HCT116 (cell line): ENCODE measurements around the gene LTBP4. TPM values are rescaled to one million over a fixed set of nuclear protein-coding genes. Genes with fewer than 3 reads are reported as not detected.

Experiments
- ATAC-seq: fragments of 200-7000 bp; cut with Tn5 transposase; 2 replicates; pipeline ENCODE4 v1.9.1; 2020; ENCODE audit warnings: mild to moderate bottlenecking, moderate library complexity
- BruUV-seq: library from RNA; stranded (reverse); fragments of 400-500 nt; replicated peaks from 2 replicates; lab custom pipeline; 2021; lab: Mats Ljungman, UMichigan
- CTCF ChIA-PET: fragments of 300-600 bp; sonication (Branson Sonifier 250); formaldehyde crosslinking; loops from one replicate; lab custom pipeline; 2021; ENCODE audit warnings: antibody characterized with exemption; lab: Charles Lee
- POLR2A ChIA-PET: fragments of 300-600, 350-600 bp; sonication (Branson Sonifier 250); formaldehyde crosslinking; loops from one replicate; lab custom pipeline; 2021; ENCODE audit warnings: antibody characterized with exemption; lab: Charles Lee
- RAD21 ChIA-PET, 2 experiments: fragments of 300-600 bp; sonication (Branson Sonifier 250); formaldehyde crosslinking; loops; one replicate each; lab custom pipeline; 2023; ENCODE audit warnings: low total read pairs in 2 of 2; ENCODE audit not compliant: uncharacterized antibody in 2 of 2, unreplicated experiment in 2 of 2, low non-redundant PET in 1 of 2; lab: Charles Lee
- DNase-seq: peaks from one replicate; pipeline ENCODE4 v3.0.0-alpha.2; 2010; ENCODE audit warnings: low read depth, low spot score
- H2AFZ ChIP-seq: fragments of 200-600 bp; shearing (Covaris generic), sonication (generic); 2 replicates; pipeline ENCODE4 v1.6.1; 2017; ENCODE audit warnings: low read depth, mixed run types, mixed read lengths, antibody characterized with exemption, low read length; ENCODE audit not compliant: poor library complexity, severe bottlenecking
- H3K27ac ChIP-seq: 2 replicates; pipeline ENCODE4 v1.5.1; 2012; ENCODE audit warnings: low read depth, low read length
- H3K27me3 ChIP-seq: fragments of 200-600 bp; sonication (generic); 2 replicates; pipeline ENCODE4 v1.6.1; 2016; ENCODE audit warnings: mixed run types, low read length, mixed read lengths; ENCODE audit not compliant: insufficient read depth
- H3K36me3 ChIP-seq, 2 experiments: fragments of 200-500 bp in 1 of 2; fragments of 200-600 bp in 1 of 2; sonication (Bioruptor generic) in 1 of 2; sonication (generic) in 1 of 2; 2 replicates each; pipeline versions ENCODE4 v1.5.1 to v1.6.1; 2014 to 2016; ENCODE audit warnings: low read length in 2 of 2, inconsistent platforms in 1 of 2, mixed read lengths in 1 of 2, mixed run types in 1 of 2; ENCODE audit not compliant: insufficient read depth in 2 of 2, control insufficient read depth in 1 of 2
- H3K4me1 ChIP-seq, 2 experiments: fragments of 200-600 bp in 1 of 2; sonication (generic) in 1 of 2; 2 replicates each; pipeline versions ENCODE4 v1.5.1 to v1.6.1; 2012 to 2017; ENCODE audit warnings: low read length in 2 of 2, inconsistent platforms in 1 of 2, mild to moderate bottlenecking in 1 of 2, mixed read lengths in 1 of 2, mixed run types in 1 of 2, moderate library complexity in 1 of 2; ENCODE audit not compliant: insufficient read depth in 2 of 2, control insufficient read depth in 1 of 2
- H3K4me2 ChIP-seq: fragments of 200-600 bp; sonication (generic); 2 replicates; pipeline ENCODE4 v1.6.1; 2017; ENCODE audit warnings: mixed run types, low read length, mixed read lengths
- H3K4me3 ChIP-seq, 2 experiments: fragments of 200-600 bp in 1 of 2; sonication (generic) in 1 of 2; replicated peaks in 1 of 2; 2 replicates each; pipeline ENCODE4 v1.5.1; 2011 to 2016; ENCODE audit warnings: low read length in 2 of 2, control low read depth in 1 of 2, low read depth in 1 of 2, mild to moderate bottlenecking in 1 of 2, mixed read lengths in 1 of 2, mixed run types in 1 of 2
- H3K79me2 ChIP-seq: fragments of 200-600 bp; sonication (generic); 2 replicates; pipeline ENCODE4 v1.6.1; 2017; ENCODE audit warnings: mild to moderate bottlenecking, mixed run types, low read length, moderate library complexity, mixed read lengths; ENCODE audit not compliant: insufficient read depth
- H3K9ac ChIP-seq: fragments of 200-600 bp; sonication (generic); 2 replicates; pipeline ENCODE4 v1.6.1; 2016; ENCODE audit warnings: low read length, mixed read lengths
- H3K9me2 ChIP-seq: fragments of 200-600 bp; sonication (generic), shearing (Covaris generic); 2 replicates; pipeline ENCODE4 v1.6.1; 2017; ENCODE audit warnings: mixed run types, mild to moderate bottlenecking, moderate library complexity; ENCODE audit not compliant: insufficient read depth
- H3K9me3 ChIP-seq, 2 experiments: fragments of 200-500 bp in 1 of 2; fragments of 200-600 bp in 1 of 2; sonication (Bioruptor generic) in 1 of 2; sonication (generic) in 1 of 2; 2 replicates each; pipeline ENCODE4 v1.6.1; 2014 to 2017; ENCODE audit warnings: low read length in 2 of 2, mixed read lengths in 2 of 2, inconsistent platforms in 1 of 2, low read depth in 1 of 2, mild to moderate bottlenecking in 1 of 2, mixed run types in 1 of 2, moderate library complexity in 1 of 2; ENCODE audit not compliant: control insufficient read depth in 1 of 2, insufficient read depth in 1 of 2
- H4K20me1 ChIP-seq: fragments of 200-600 bp; sonication (generic), shearing (Covaris generic); 2 replicates; pipeline ENCODE4 v1.6.1; 2017; ENCODE audit warnings: mixed run types, mild to moderate bottlenecking, moderate library complexity; ENCODE audit not compliant: insufficient read depth
- ATF3 ChIP-seq: IDR thresholded peaks from 2 replicates; pipeline ENCODE4 v1.6.1; 2012
- CBX3 ChIP-seq: IDR thresholded peaks from 2 replicates; pipeline ENCODE4 v1.6.1; 2012; ENCODE audit warnings: low read depth
- CTCF ChIP-seq, 3 experiments: fragments of 200-600 bp in 1 of 3; sonication (generic) in 1 of 3; IDR thresholded peaks in 2 of 3; conservative IDR thresholded peaks in 1 of 3; 2 replicates each; pipeline ENCODE4 v1.5.1; 2012 to 2017; ENCODE audit warnings: low read depth in 2 of 3, low read length in 2 of 3, antibody characterized with exemption in 1 of 3, borderline replicate concordance in 1 of 3, control low read depth in 1 of 3, mild to moderate bottlenecking in 1 of 3, mixed read lengths in 1 of 3, mixed run types in 1 of 3, moderate library complexity in 1 of 3; ENCODE audit not compliant: insufficient read depth in 1 of 3
- ELF1 ChIP-seq: IDR thresholded peaks from 2 replicates; pipeline ENCODE4 v1.6.1; 2012; ENCODE audit warnings: low read depth, borderline replicate concordance
- EZH2 ChIP-seq: fragments of 200-600 bp; sonication (generic); IDR thresholded peaks from 2 replicates; pipeline ENCODE4 v1.6.1; 2017; ENCODE audit warnings: antibody characterized with exemption, mixed run types
- JUND ChIP-seq: IDR thresholded peaks from 2 replicates; pipeline ENCODE4 v1.6.1; 2012
- POLR2A ChIP-seq: IDR thresholded peaks from 2 replicates; pipeline ENCODE4 v1.7.0; 2011; ENCODE audit warnings: borderline replicate concordance; ENCODE audit not compliant: insufficient read depth, insufficient read length; ENCODE audit errors: extremely low read depth
- RAD21 ChIP-seq: IDR thresholded peaks from 2 replicates; pipeline ENCODE4 v1.6.1; 2012; ENCODE audit warnings: low read depth, mild to moderate bottlenecking
- REST ChIP-seq: IDR thresholded peaks from 2 replicates; pipeline ENCODE4 v1.6.1; 2012; ENCODE audit warnings: low read depth
- SIN3A ChIP-seq: IDR thresholded peaks from 2 replicates; pipeline ENCODE4 v1.6.1; 2012; ENCODE audit warnings: low read depth
- SP1 ChIP-seq: IDR thresholded peaks from 2 replicates; pipeline ENCODE4 v1.6.1; 2012; ENCODE audit warnings: low read depth
- SRF ChIP-seq: IDR thresholded peaks from 2 replicates; pipeline ENCODE4 v1.6.1; 2012; ENCODE audit warnings: low read depth
- YY1 ChIP-seq: IDR thresholded peaks from 2 replicates; pipeline ENCODE4 v1.6.1; 2011; ENCODE audit warnings: low read length, low read depth, moderate library complexity, mild to moderate bottlenecking; ENCODE audit not compliant: insufficient replicate concordance; ENCODE audit errors: extremely low read depth
- intact Hi-C: fragments of 100-400 bp; cut with micrococcal nuclease; formaldehyde crosslinking; loops from 2 replicates; pipeline ENCODE4 v1.10.0; 2022
- total RNA-seq: library from RNA; stranded (reverse); gene quantifications from one replicate; pipeline ENCODE4 v1.2.1, GENCODE V29; 2021; ENCODE audit not compliant: unreplicated experiment

Gene LTBP4
- total RNA-seq, 1 experiment from 2014 or later, result 310 TPM

DNA sequence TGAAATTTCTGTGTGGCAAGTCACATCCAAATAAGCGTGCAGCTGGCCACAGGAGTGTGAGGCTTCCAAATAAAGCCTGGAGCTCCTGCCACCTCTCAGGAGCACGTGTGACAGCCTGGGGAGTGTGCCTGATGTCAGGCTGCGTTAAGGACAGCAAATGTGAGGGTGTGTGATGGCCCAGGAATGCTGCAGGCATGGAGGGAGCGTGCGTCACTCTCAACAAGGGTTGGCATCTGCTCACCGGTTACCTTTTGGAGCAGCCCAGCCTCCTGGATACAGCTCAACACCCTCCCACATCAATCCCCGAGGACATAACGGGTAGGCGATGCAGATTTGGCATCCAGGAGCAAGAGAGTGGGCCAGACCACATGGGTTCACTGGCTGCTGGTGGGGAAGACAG lies 70.2 kb downstream of the LTBP4 start:
- no peak for TF ChIP-seq EZH2
- no peak for TF ChIP-seq REST
- no peak for TF ChIP-seq CTCF (IDR thresholded peaks at IDR 0.05 in 2 of 3, conservative IDR thresholded peaks at IDR 0.05 in 1 of 3; ENCODE audit: borderline replicate concordance in 1 of 3, insufficient read depth in 1 of 3, low read depth in 2 of 3, low read length in 2 of 3)
- no peak for TF ChIP-seq YY1
- no peak for TF ChIP-seq ATF3
- no peak for TF ChIP-seq SP1
- no peak for TF ChIP-seq SRF
- no peak for TF ChIP-seq ELF1
- no peak for TF ChIP-seq POLR2A
- no peak for TF ChIP-seq CBX3
- TF ChIP-seq JUND, result no peak
- TF ChIP-seq SIN3A, result no peak
- TF ChIP-seq RAD21, result no peak
- intact Hi-C loops, result no loop called here
- POLR2A ChIA-PET, result no interaction called here
- ATAC-seq (no peak), DNase-seq (no peak)
- no peak overlapping the region for H3K4me3 ChIP-seq
- H3K79me2 ChIP-seq, result no peaks in the 10 kb centered on the region
- CTCF ChIA-PET, result no interaction called here
- peaks cover 49 to 67% of the 10 kb centered on the region in 2 experiments for H3K36me3 ChIP-seq
- no peak overlapping the region for H3K9ac ChIP-seq
- no peaks in the 10 kb centered on the region for H3K9me2 ChIP-seq
- peaks cover 0 to 12% of the 10 kb centered on the region in 2 experiments; a peak in 1 of 4 replicates for H3K9me3 ChIP-seq
- H3K27ac ChIP-seq, result no peak overlapping the region
- H3K4me1 ChIP-seq, result peaks cover 7 to 10% of the 10 kb centered on the region in 2 experiments
- BruUV-seq, result no TSS peak
- no peak overlapping the region for H2AFZ ChIP-seq
- no peak overlapping the region for H3K4me2 ChIP-seq
- no peaks in the 10 kb centered on the region for H4K20me1 ChIP-seq
- RAD21 ChIA-PET, result interaction anchor here in 1 of 2 experiments (0.5 kb wide), 1 partner anchor 19 kb away, joined by 4 read pairs; the partner anchor contains the start of gene NUMBL
- H3K27me3 ChIP-seq, result no peaks in the 10 kb centered on the region
